ENCODE results near the gene AP5B1.
"Not testable (repeated sequence)": the region's sequence is repeated elsewhere in the genome, so short reads cannot be mapped to it uniquely, and the experiment has no call there.

Gene AP5B1

GRCh38 chr11:65762169-65762568 is 18.6 kb downstream of the AP5B1 start:
- DNase-seq = not testable (repeated sequence)

DNA sequence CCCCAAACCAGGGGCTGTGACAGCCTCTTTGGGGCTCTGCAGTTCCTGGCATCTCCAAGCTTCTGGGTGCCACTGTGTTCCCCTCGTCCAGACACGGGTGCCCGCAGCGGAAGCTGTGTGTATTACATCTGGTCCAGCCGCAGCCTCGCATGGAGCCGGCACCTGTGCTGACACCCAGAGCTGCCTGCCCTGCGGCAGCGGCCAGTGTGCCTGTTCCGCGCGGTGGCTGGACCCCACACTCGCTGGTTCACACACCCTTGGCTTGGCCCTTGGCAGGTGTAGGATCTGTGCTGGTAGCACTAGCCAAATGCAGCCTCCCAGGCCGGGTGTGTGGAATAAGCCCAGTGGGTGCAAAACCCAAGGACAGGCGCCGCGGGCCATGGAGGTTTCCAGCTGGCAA is 35.7 kb downstream of the AP5B1 start:
- no peak for DNase-seq

- DNase-seq = no peak
Observed at GRCh38 chr11:65744699-65745042, 36.1 kb downstream of the AP5B1 start.

DNA sequence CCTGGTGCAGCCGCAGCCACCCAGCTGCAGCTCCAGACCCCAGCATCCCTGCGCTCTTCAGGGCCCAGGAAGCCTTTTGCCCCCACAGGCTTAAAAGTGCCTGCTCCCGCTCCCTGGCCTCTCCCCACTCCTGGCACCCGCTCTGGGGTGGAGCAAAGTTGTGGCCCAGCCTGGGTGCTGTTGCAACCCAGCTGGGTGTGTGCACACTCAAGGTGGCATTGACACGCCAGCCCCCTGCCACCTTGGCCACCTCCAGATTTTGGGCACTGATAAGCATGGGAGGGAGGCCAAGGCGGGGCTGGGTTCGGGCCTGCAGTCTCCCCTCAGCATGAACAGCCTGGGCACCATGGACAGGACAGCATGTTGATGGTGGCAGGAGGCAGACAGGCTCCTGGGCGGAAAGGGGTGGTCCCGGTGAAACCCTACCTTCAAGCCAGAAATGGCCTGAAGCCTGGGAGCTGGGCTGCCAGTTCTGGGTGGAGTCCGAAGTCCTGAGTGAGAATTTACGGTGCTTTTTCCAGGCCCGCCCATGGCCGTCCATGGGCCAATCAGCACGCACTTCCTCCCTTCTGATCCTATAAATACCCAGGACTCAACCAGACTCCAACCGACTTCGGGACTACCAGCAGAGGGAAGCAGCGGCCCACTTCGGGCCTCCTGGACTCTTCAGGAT is 36.6 kb downstream of the AP5B1 start:
- DNase-seq = no peak

DNA sequence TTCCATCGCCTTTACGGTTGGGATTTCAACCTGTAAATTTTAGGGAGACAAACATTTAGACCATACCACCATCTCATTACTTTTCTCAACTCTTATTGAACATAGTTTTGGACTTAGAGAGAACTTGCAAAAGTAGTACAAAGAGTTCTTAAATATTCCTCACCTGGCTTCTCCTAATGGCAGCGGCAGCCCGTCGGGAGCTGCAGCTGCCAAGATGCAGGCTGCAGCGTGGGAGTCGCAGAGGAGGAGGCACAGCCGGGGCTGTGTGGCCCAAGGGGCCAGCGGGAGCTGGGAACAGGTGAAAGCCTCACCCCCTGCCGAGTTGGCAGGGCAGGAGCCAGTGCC is 37.1 kb downstream of the AP5B1 start:
- no peak for DNase-seq

- DNase-seq = no peak
Observed at GRCh38 chr11:65742353-65742752, 38.4 kb downstream of the AP5B1 start.

- DNase-seq = no peak
Observed at GRCh38 chr11:65741185-65741584, 39.6 kb downstream of the AP5B1 start.

- no peak for DNase-seq
Observed at GRCh38 chr11:65739022-65739421, 41.8 kb downstream of the AP5B1 start.

DNA sequence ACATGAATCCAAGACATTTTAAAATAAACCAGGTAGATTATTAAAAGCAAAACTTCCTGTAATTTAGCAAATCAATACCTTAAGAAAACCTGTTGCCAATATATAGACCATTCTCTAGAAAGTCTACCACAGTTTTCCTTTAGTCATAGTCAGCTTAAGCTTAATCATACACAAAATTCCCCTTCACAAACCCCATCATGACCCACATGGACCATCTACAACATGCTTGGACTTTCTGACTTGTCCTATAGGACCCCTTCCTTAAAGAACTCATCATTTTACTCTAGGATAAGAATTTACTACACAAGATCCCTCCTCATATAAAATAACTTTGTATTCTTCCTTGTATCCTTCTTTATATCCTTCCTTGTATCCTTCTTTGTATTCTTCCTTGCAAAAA is 44.0 kb downstream of the AP5B1 start:
- DNase-seq = no peak

DNA sequence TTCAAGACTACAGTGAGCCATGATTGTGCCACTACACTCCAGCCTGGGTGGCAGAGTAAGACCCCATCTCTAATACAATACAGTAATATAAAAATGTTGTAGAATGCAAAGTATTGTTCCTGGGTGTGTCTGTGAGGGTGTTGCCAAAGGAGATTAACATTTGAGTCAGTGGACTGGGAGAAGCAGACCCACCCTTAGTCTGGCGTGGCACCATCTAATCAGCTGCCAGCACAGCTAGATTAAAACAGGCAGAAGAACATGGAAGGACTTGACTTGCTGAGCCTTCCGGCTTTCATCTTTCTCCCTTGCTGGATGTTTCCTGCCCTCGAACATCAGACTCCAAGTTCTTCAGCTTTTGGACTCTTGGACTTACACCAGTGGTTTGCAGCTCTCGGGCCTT is 45.7 kb downstream of the AP5B1 start:
- DNase-seq = not testable (repeated sequence)

GRCh38 chr11:65730461-65730860 is 50.3 kb downstream of the AP5B1 start:
- DNase-seq = no peak

- DNase-seq = no peak
Observed at GRCh38 chr11:65727865-65728264, 52.9 kb downstream of the AP5B1 start.

GRCh38 chr11:65726660-65727059 is 54.1 kb downstream of the AP5B1 start:
- no peak for DNase-seq
